AG08396 (cell line): ENCODE results near the gene ZDHHC21.
A peak's percentile ranks its signal among the peaks of the same experiment; 100 is the strongest.

Experiments used
- DNase-seq: peaks from one replicate; pipeline ENCODE4 v3.0.0; 2012; ENCODE audit warnings: low spot score, mixed read lengths

The ZDHHC21 gene

DNA sequence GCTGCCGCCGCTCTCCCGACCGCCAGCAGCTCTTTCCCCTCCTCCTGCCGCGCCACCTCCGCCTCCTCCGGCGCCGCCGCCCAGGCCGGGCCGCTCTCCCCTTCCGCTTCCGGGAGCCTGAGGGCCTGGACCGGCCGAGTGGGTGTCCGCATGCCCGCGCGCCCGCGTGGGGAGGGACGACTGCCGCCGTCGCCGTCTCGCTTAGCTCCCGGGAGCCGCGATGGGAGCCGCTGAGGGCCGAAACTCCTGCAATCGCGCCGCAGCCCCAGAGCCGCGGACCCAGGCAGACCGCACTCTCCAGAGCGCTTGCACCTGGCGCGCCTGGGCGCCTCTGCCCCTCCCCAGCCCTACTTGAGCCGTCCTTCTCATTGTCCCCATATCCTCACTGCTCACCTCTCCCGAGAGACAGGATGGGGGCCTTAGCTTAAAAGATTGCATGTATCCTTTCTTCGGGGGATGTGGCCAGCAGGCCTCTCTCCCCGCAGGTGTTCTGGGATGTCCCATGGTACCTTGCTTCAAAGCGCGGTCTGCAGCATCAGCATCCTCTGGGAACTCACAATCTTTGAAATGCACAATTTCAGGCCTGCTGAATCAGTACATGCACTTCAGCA is at the start of gene ZDHHC21:
Gene ZDHHC21 (minus strand): TSS at position 182 of the 611 bp plus-strand sequence. CDS start 19,092 bp downstream, outside the sequence.
- peak; percentile 86 for DNase-seq

DNA sequence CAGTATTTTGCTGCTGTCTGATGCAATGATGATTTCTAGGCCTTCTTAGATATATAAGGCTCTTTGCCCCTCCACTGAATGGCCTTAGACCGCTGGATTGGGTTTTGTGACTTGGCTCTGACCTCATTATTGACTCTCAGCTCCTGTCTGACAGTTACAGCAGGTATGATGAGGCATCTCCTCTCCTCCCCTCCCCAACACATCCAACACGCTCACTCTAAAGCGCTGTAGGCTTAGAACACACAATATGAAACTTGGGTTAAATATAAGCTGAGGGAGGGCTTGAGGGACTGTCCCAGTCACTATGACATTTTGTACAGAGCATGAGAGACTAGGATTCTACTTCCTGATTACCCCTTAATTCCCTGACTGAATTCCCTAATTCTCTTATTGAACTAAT is 48.1 kb upstream of the ZDHHC21 start:
- no peak for DNase-seq

DNA sequence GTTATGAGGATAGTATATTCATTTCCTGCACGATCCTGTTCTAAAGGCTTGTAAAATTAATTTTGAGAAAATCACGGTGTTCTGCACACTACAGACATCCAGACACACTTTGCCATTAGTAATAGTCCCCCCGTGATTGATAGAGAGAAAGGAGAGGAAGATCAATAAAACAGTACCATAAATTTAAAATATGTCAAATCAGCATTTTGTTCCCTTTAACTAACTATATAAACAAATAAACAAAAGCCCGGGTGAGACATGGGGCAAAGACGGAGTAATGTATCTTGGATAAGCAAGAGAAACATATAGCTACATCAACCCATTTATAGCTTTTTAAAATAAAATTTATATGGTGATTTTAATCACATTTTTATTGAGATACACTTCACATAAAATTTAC is 39.9 kb upstream of the ZDHHC21 start:
- no peak for DNase-seq

DNA sequence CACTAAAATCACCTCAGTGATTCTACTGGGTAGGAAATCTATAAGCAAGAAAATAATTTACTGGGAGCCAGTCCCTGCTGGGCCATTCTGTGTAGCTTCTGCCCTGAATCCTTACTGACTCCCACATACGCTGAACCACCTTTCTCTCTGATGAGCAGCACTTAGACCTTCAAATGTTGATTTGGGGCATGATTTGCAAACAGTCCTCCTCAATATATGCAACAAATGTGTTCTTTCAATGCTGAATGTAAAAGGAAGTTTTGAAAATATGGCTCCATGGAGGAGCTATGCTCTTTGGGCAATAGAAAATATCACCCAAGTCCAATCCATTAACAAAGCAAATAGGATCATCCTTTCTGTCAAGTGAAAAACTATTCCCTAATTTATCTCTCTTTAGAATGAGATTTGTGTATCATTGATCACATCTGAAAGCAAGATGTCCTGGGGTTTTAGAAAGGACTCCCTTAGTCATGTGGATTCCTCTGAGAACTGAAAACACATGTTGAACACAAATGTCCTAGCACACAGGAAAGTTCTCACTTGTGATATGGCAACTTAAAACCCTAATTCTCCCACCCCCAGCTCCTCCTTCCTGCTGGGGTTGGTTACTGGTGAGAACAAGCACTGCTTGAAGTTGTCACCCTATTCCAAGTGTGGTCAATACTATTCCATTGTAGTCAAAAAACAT is 38.2 kb upstream of the ZDHHC21 start:
- DNase-seq = no peak

GRCh38 chr9:14730461-14730898 is 37.2 kb upstream of the ZDHHC21 start:
- no peak for DNase-seq

DNA sequence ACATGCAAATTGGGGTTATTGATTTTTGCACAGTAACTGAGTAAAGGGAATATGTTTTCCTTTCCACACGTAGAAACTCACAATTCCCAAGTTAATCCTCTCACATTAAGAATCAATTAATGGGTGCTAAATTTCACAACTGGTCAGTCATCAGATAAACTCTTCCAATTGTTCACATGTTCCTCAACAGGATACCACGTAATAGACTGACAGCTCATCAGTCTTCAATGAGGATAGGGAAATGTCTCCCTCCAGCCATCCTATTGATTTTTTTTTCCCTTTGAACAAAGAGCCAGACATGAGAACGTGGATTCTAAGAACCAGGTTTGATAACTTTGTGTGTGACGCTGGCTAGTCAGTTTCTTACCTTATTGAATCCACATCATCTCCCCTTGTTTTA is 30.1 kb upstream of the ZDHHC21 start:
- DNase-seq = no peak

GRCh38 chr9:14722391-14723035 is 29.3 kb upstream of the ZDHHC21 start, which contains the start of gene CER1:
TSS of gene CER1 (minus strand) at chr9:14722733. CDS start at chr9:14722672, 61 bp downstream.
- DNase-seq = no peak

DNA sequence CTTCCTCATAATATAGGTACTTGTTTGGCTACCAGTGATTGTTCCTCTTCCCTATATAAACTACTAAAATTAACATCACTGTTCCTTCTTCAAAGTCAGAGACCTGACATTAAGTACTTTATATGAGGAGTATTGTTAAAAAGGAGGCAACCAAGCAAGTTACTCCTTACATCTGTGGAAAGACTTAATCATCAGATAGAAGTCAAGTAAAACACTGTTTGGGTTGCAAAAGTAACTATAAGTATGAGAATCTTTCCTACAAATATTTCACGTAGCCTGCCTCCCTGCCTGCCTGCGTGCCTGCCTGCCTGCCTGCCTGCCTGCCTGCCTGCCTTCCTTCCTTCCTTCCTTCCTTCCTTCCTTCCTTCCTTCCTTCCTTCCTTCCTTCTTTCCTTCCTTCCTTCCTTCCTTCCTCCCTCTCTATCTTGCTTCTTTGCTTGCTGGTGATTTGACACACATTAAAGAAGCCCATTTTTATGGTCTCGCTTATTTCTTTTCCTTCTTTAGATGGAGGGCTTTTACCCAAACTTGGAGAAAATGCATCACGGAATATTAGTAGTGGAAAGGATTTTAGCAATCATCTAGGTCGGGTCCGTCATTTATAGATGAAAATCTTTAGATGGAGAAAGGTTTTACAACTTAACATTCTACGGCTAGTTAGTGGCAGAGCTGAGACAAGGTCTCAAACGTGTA is 26.1 kb upstream of the ZDHHC21 start:
- no peak for DNase-seq

DNA sequence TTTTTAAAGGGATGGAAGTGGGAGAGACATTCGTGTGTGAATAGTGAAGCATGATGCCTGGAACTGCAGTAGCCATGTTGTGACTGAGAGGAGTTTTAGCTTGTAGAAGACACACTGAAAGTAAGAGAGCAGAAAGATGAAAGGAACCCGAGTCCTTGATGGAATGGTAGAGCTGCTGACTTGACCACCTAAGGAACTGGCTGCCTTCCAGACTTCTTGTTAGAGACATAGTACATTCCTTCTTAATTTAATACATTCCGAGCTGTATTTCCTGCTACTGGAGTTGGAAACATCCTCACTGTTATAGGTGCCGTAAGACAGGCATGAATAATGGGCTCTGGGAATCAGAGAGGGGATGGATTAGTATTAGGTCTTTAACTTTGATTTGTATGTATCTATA is 21.9 kb upstream of the ZDHHC21 start:
- no peak for DNase-seq

GRCh38 chr9:14713187-14713767 is 20.0 kb upstream of the ZDHHC21 start:
- DNase-seq = no peak

- no peak for DNase-seq
Observed at GRCh38 chr9:14710804-14711203, 17.6 kb upstream of the ZDHHC21 start.

DNA sequence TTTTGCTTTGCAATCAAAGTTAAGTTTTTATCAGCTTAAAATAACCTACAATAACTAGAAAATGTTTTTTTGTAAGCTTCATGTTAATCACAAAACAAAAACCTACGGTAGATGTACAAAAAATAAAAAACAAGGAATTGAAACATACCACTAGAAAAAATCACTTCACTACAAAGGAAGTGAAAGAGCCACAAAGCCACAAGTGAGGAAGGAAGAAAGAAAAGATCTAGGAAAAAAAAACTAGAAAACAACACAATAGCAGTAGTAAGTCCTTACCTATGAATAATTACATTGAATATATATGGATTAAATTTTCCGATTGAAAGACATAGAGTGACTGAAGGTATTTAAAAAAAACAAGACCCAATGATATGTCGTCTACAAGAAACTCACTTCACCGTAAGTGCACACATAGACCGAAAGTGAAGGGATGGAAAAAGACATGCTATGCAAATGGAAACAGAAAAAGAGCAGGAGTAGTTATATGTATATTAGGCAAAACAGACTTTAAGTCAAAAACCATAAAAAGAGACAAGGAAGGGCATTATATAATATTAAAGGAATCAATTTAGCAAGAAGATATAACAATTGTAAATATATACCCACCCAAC is 13.4 kb upstream of the ZDHHC21 start:
- no peak for DNase-seq

- no peak for DNase-seq
Observed at GRCh38 chr9:14705079-14705478, 11.8 kb upstream of the ZDHHC21 start.

DNA sequence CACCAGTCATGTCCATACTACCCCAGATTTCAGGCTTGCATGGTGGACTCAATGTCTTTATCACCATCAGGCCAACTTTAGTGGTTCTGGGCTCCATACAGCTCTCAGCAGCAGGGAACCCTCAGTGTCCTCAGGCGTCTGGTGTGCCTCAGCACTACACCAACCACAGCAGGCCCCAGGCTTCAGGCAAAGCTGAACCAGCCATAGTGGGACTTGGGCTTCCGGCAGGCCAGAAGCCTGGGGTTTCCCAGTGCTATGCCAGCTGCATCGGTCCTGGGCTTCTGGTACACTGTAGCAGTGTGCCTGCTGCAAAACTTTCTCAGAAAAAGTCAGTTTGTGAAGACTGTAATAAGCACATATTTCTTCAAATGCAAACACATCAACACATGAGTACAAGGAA is 11.0 kb upstream of the ZDHHC21 start:
- no peak for DNase-seq

- DNase-seq = no peak
Observed at GRCh38 chr9:14702200-14702720, 9.0 kb upstream of the ZDHHC21 start.

DNA sequence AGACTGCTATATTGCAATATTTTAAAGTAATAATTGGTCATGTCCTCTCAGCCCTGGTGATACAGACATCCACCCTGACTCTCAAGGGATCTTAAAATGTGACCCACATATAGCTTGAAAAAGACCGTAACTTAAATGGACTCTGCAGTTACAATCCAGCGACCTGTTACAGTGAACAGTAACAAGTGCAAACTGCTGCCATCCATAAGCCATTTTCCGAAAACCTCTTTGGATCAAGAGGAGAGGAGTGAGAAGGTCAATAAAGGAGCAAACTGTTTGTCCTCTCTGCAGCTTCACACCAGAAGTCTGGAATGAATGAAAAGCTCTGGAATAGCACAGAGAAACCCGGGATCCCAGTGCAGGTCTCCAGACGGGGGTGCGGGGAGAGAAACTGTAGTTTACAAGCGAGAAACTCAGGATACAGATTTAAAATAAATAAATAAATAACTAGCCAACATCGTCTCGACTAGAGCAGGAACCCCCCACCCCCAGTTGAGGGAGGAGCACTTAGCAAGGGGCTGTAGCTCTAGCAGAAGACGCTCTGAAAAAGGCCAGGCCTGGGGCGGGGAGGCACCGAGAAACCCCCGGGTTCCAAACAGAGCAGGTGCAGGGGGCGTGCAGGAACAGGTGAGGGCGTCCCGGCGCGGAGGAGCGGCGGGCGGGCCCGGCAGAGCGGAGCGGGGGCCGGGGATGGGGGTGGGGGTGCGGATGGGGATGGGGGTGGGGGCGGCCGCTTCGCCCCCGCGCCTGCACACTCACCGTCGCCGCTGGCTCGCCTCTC is 572 bp downstream of the ZDHHC21 start:
- peak; percentile 29 for DNase-seq

- DNase-seq = peak; percentile 14
Observed at GRCh38 chr9:14690948-14691730, 2.1 kb downstream of the ZDHHC21 start.

DNA sequence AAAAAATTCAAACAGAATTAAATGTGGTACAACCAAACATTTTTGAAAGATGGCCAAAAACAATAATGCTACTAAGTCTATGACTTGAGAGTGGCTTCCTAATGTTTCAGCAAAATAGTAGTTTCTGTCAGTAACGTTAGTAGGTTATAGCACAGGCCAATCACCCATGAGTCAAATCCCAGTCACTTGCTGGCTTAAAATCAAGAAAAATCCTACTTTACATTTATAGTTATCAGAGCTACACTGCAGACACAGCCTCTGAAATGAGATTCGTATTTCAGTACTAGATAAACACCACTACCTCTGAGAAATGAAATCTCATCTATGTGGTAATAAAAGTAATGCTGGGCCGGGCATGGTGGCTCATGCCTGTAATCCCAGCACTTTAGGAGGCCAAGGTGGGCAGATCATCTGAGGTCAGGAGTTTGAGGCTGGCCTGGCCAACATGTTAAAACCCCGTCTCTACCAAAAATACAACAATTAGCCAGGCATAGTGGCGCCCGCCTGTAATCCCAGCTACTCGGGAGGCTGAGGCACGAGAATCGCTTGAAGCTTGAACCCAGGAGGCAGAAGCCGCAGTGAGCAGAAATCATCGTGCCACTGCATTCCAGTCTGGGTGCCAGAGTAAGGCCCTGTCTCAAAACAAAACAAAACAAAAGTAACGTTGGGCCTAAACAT is 6.1 kb downstream of the ZDHHC21 start:
- peak; percentile 54 for DNase-seq

- no peak for DNase-seq
Observed at GRCh38 chr9:14686168-14686567, 7.1 kb downstream of the ZDHHC21 start.
